ENCODE data around the gene PCDHGA1.

The PCDHGA1 gene

GRCh38 chr5:141512911-141513626 lies 182.8 kb downstream of the PCDHGA1 start:
- no peak for DNase-seq (ENCODE audit: low read depth, low spot score)

- DNase-seq (ENCODE audit: low read depth, low spot score): no peak
These were observed 183.5 kb downstream of the PCDHGA1 start for GRCh38 chr5:141513627-141514329.

GRCh38 chr5:141514330-141515133 lies 184.2 kb downstream of the PCDHGA1 start:
- DNase-seq (ENCODE audit: low read depth, low spot score): no peak

- DNase-seq (ENCODE audit: low read depth, low spot score): no peak
These were observed 184.8 kb downstream of the PCDHGA1 start for GRCh38 chr5:141515141-141515540.

- DNase-seq (ENCODE audit: low read depth, low spot score): no peak
These were observed 185.8 kb downstream of the PCDHGA1 start for GRCh38 chr5:141515946-141516671.

GRCh38 chr5:141516672-141517025 lies 186.3 kb downstream of the PCDHGA1 start:
- no peak for DNase-seq (ENCODE audit: low read depth, low spot score)

- no peak for DNase-seq (ENCODE audit: low read depth, low spot score)
These were observed 187.0 kb downstream of the PCDHGA1 start for GRCh38 chr5:141517312-141517711.

GRCh38 chr5:141517880-141518617 lies 187.7 kb downstream of the PCDHGA1 start:
- DNase-seq (ENCODE audit: low read depth, low spot score): no peak

GRCh38 chr5:141518618-141519015 lies 188.3 kb downstream of the PCDHGA1 start:
- no peak for DNase-seq (ENCODE audit: low read depth, low spot score)

GRCh38 chr5:141519605-141520565 lies 189.6 kb downstream of the PCDHGA1 start:
- DNase-seq (ENCODE audit: low read depth, low spot score): no peak

- no peak for DNase-seq (ENCODE audit: low read depth, low spot score)
These were observed 191.0 kb downstream of the PCDHGA1 start for GRCh38 chr5:141521244-141521781.

GRCh38 chr5:141522301-141522700 lies 192.0 kb downstream of the PCDHGA1 start:
- DNase-seq (ENCODE audit: low read depth, low spot score): no peak

- no peak for DNase-seq (ENCODE audit: low read depth, low spot score)
These were observed 193.7 kb downstream of the PCDHGA1 start for GRCh38 chr5:141523991-141524390.

- peak; percentile 96 for DNase-seq (ENCODE audit: low read depth, low spot score)
These were observed 194.6 kb downstream of the PCDHGA1 start for GRCh38 chr5:141524604-141525597.

GRCh38 chr5:141525653-141526052 lies 195.3 kb downstream of the PCDHGA1 start:
- DNase-seq (ENCODE audit: low read depth, low spot score): no peak

- no peak for DNase-seq (ENCODE audit: low read depth, low spot score)
These were observed 197.1 kb downstream of the PCDHGA1 start for GRCh38 chr5:141527426-141527825.

GRCh38 chr5:141528291-141528984 lies 198.1 kb downstream of the PCDHGA1 start:
- DNase-seq (ENCODE audit: low read depth, low spot score): no peak

GRCh38 chr5:141529002-141529401 lies 198.7 kb downstream of the PCDHGA1 start:
- no peak for DNase-seq (ENCODE audit: low read depth, low spot score)
